ENCODE data around the gene SAAL1. TPM values are rescaled to one million over a fixed set of nuclear protein-coding genes. Genes with fewer than 3 reads are reported as not detected.

The SAAL1 gene
- total and polyA plus RNA-seq, 2 donors (not counting 1 experiment from before 2014, with no cell fraction given) = 12.8 to 35.2 TPM

GRCh38 chr11:18065572-18065971, 40.3 kb downstream of the SAAL1 start:
- Mint-ChIP-seq H3K9me3 (ENCODE audit: insufficient read depth) (no peaks in the 10 kb centered on the region), H3K4me3 (no peak overlapping the region), H3K4me1 (no peaks in the 10 kb centered on the region), H3K27me3 (no peaks in the 10 kb centered on the region), H3K27ac (no peak overlapping the region)
- no peaks in the 10 kb centered on the region for H3K36me3 ChIP-seq (replicated peaks in 1 of 2; ENCODE audit: control extremely low read depth in 1 of 2, control insufficient read depth in 1 of 2, extremely low read depth in 1 of 2, insufficient read depth in 2 of 2, low read length in 1 of 2)
- no peak overlapping the region for H3K9ac ChIP-seq (ENCODE audit: low read length)
- H3K4me3 ChIP-seq (ENCODE audit: control extremely low read depth in 1 of 5, extremely low read depth in 1 of 5, insufficient read depth in 1 of 5, low read depth in 2 of 5, low read length in 4 of 5) = no peak overlapping the region
- H3K79me2 ChIP-seq (ENCODE audit: control insufficient read depth, insufficient read depth, low read length) = no peaks in the 10 kb centered on the region
- ChIA-PET CTCF (interaction anchor here (1.1 kb wide), 1 partner anchor 50 kb away, joined by 3 read pairs; no protein-coding TSS in a partner anchor), POLR2A (no interaction called here)
- H3K27me3 ChIP-seq (replicated peaks in 1 of 4; ENCODE audit: control extremely low read depth in 1 of 4, control insufficient read depth in 3 of 4, insufficient read depth in 4 of 4, low read length in 3 of 4) = no peaks in the 10 kb centered on the region
- no peaks in the 10 kb centered on the region for H4K20me1 ChIP-seq (ENCODE audit: control insufficient read depth, insufficient read depth, low read length, poor library complexity, severe bottlenecking)
- H3K9me3 ChIP-seq (ENCODE audit: control extremely low read depth in 1 of 3, control insufficient read depth in 2 of 3, insufficient read depth in 1 of 3, low read length in 2 of 3) = no peaks in the 10 kb centered on the region
- H3K4me1 ChIP-seq (ENCODE audit: control insufficient read depth in 2 of 2, insufficient read depth in 2 of 2, low read length in 2 of 2) = no peaks in the 10 kb centered on the region
- H3K27ac ChIP-seq (ENCODE audit: low read length in 2 of 2) = no peak overlapping the region
- intact Hi-C loops (cut with micrococcal nuclease) = no loop called here
- DNase-seq (no peak), ATAC-seq (ENCODE audit: low read depth) (no peak)
- H2AFZ ChIP-seq (ENCODE audit: insufficient read depth, low read depth, low read length, poor library complexity, severe bottlenecking) = no peak overlapping the region
- TF ChIP-seq CTCF (IDR thresholded peaks at IDR 0.05) = no peak
- no peak for TF ChIP-seq EZH2 (IDR thresholded peaks at IDR 0.05; ENCODE audit: borderline replicate concordance, insufficient read depth, low read depth, low read length, poor library complexity, severe bottlenecking)
- H3K4me2 ChIP-seq (replicated peaks; ENCODE audit: low read depth, low read length, poor library complexity, severe bottlenecking) = no peak overlapping the region
- 84% methylated on average over 7 of the region's 8 CpGs for WGBS (ENCODE audit: insufficient coverage)

- no peak overlapping the region for H2AFZ ChIP-seq (ENCODE audit: insufficient read depth, low read depth, low read length, poor library complexity, severe bottlenecking)
- no peaks in the 10 kb centered on the region for H3K36me3 ChIP-seq (replicated peaks in 1 of 2; ENCODE audit: control extremely low read depth in 1 of 2, control insufficient read depth in 1 of 2, extremely low read depth in 1 of 2, insufficient read depth in 2 of 2, low read length in 1 of 2)
- no peak overlapping the region for H3K4me3 Mint-ChIP-seq
- no peaks in the 10 kb centered on the region for H3K9me3 ChIP-seq (ENCODE audit: control extremely low read depth in 1 of 3, control insufficient read depth in 2 of 3, insufficient read depth in 1 of 3, low read length in 2 of 3)
- DNase-seq (no peak), ATAC-seq (ENCODE audit: low read depth) (no peak)
- no peak for TF ChIP-seq CTCF (IDR thresholded peaks at IDR 0.05)
- no peak for TF ChIP-seq EZH2 (IDR thresholded peaks at IDR 0.05; ENCODE audit: borderline replicate concordance, insufficient read depth, low read depth, low read length, poor library complexity, severe bottlenecking)
- H3K27me3 Mint-ChIP-seq = no peaks in the 10 kb centered on the region
- no peaks in the 10 kb centered on the region for H4K20me1 ChIP-seq (ENCODE audit: control insufficient read depth, insufficient read depth, low read length, poor library complexity, severe bottlenecking)
- ChIA-PET POLR2A (no interaction called here), CTCF (interaction anchor here (1.1 kb wide), 1 partner anchor 51 kb away, joined by 3 read pairs; no protein-coding TSS in a partner anchor)
- no peak overlapping the region for H3K4me3 ChIP-seq (ENCODE audit: control extremely low read depth in 1 of 5, extremely low read depth in 1 of 5, insufficient read depth in 1 of 5, low read depth in 2 of 5, low read length in 4 of 5)
- intact Hi-C loops (cut with micrococcal nuclease) = no loop called here
- H3K9me3 Mint-ChIP-seq (ENCODE audit: insufficient read depth) = no peaks in the 10 kb centered on the region
- no peak overlapping the region for H3K9ac ChIP-seq (ENCODE audit: low read length)
- no peaks in the 10 kb centered on the region for H3K79me2 ChIP-seq (ENCODE audit: control insufficient read depth, insufficient read depth, low read length)
- H3K27me3 ChIP-seq (replicated peaks in 1 of 4; ENCODE audit: control extremely low read depth in 1 of 4, control insufficient read depth in 3 of 4, insufficient read depth in 4 of 4, low read length in 3 of 4) = no peaks in the 10 kb centered on the region
- WGBS (ENCODE audit: insufficient coverage) = 100% methylated on average over 4 of the region's 7 CpGs
- no peaks in the 10 kb centered on the region for H3K4me1 Mint-ChIP-seq
- H3K27ac Mint-ChIP-seq = no peak overlapping the region
- no peaks in the 10 kb centered on the region for H3K4me1 ChIP-seq (ENCODE audit: control insufficient read depth in 2 of 2, insufficient read depth in 2 of 2, low read length in 2 of 2)
- H3K27ac ChIP-seq (ENCODE audit: low read length in 2 of 2) = no peak overlapping the region
- no peak overlapping the region for H3K4me2 ChIP-seq (replicated peaks; ENCODE audit: low read depth, low read length, poor library complexity, severe bottlenecking)
Observed at GRCh38 chr11:18064450-18065054, 41.3 kb downstream of the SAAL1 start.
